ENCODE data around the gene VDR. TPM values are rescaled to one million over a fixed set of nuclear protein-coding genes. Genes with fewer than 3 reads are reported as not detected.

The VDR gene
- total and polyA plus RNA-seq, 8 donors, result 1.1 to 32.1 (median 2.2) TPM

- no peaks in the 10 kb centered on the region for H3K9me3 ChIP-seq
- H3K27me3 ChIP-seq, result no peaks in the 10 kb centered on the region
- no peak for ATAC-seq
- peaks cover 36 to 87% of the 10 kb centered on the region in 2 donors for H3K4me1 ChIP-seq
- TF ChIP-seq CTCF (IDR thresholded peaks at IDR 0.05), result no peak
- intact Hi-C loops (cut with DNase I), result no loop called here
- H3K4me3 ChIP-seq, result no peak overlapping the region
- peak overlapping the region; percentile 81 to 92 for H3K27ac ChIP-seq
- no peaks in the 10 kb centered on the region for H3K36me3 ChIP-seq
- DNase-seq, result no peak
These were observed 81.2 kb downstream of the VDR start for GRCh38 chr12:47823422-47824086.

GRCh38 chr12:47822863-47823262 lies 81.9 kb downstream of the VDR start:
- ATAC-seq (no peak), DNase-seq (no peak)
- TF ChIP-seq CTCF (IDR thresholded peaks at IDR 0.05), result no peak
- Histone ChIP-seq H3K27me3 (no peaks in the 10 kb centered on the region), H3K4me1 (peaks cover 29 to 87% of the 10 kb centered on the region in 2 donors), H3K9me3 (no peaks in the 10 kb centered on the region), H3K4me3 (no peak overlapping the region), H3K27ac (peak overlapping the region; percentile 92 to 93), H3K36me3 (no peaks in the 10 kb centered on the region)
- intact Hi-C loops (cut with DNase I), result no loop called here

- no peak overlapping the region for H3K4me3 ChIP-seq
- DNase-seq (no peak), ATAC-seq (no peak)
- H3K27me3 ChIP-seq, result no peaks in the 10 kb centered on the region
- TF ChIP-seq CTCF (IDR thresholded peaks at IDR 0.05), result no peak
- intact Hi-C loops (cut with DNase I), result no loop called here
- peak overlapping the region; percentile 92 to 93 for H3K27ac ChIP-seq
- no peaks in the 10 kb centered on the region for H3K36me3 ChIP-seq
- H3K4me1 ChIP-seq, result peaks cover 32 to 87% of the 10 kb centered on the region in 2 donors
- no peaks in the 10 kb centered on the region for H3K9me3 ChIP-seq
These were observed 82.4 kb downstream of the VDR start for GRCh38 chr12:47822401-47822800.

GRCh38 chr12:47821346-47821706 lies 83.5 kb downstream of the VDR start:
- Histone ChIP-seq H3K4me1 (peaks cover 39 to 88% of the 10 kb centered on the region in 2 donors), H3K27ac (peak overlapping the region; percentile 92 to 93), H3K4me3 (no peak overlapping the region), H3K9me3 (no peaks in the 10 kb centered on the region), H3K27me3 (no peaks in the 10 kb centered on the region), H3K36me3 (no peaks in the 10 kb centered on the region)
- intact Hi-C loops (cut with DNase I), result no loop called here
- TF ChIP-seq CTCF (IDR thresholded peaks at IDR 0.05), result no peak
- DNase-seq, result no peak
- ATAC-seq, result no peak

- TF ChIP-seq CTCF (IDR thresholded peaks at IDR 0.05), result no peak
- DNase-seq, result peak in 2 of 4 donors; percentile 79 to 83
- intact Hi-C loops (cut with DNase I), result no loop called here
- Histone ChIP-seq H3K27me3 (no peaks in the 10 kb centered on the region), H3K9me3 (no peaks in the 10 kb centered on the region), H3K36me3 (no peaks in the 10 kb centered on the region), H3K4me1 (peaks cover 39 to 88% of the 10 kb centered on the region in 2 donors), H3K4me3 (peak overlapping the region; percentile 74 to 82), H3K27ac (peak overlapping the region; percentile 92 to 93)
- ATAC-seq, result peak; percentile 68
These were observed 84.0 kb downstream of the VDR start for GRCh38 chr12:47820631-47821345.

Data from left lung (tissue), 10 donors.